ENCODE data around the gene LRR1.
"Not testable (repeated sequence)": the region's sequence is repeated elsewhere in the genome, so short reads cannot be mapped to it uniquely, and the experiment has no call there.

DNA sequence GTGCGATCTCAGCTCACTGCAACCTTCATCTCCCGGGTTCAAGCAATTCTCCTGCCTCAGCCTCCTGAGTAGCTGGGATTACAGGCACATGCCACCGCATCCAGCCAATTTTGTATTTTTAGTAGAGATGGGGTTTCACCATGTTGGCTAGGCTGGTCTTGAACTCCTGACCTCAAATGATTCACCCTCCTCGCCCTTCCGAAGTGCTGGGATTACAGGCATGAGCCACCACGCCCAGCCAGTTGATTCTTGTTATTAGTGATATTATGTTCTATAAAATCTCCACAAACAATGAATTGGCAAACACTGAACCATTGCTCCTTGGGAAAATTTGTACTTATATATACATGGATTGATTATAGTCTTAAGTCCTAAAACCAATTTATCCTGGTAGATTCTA, 58.8 kb downstream of the LRR1 start:
- TF ChIP-seq TCF7L2 (IDR thresholded peaks at IDR 0.05; ENCODE audit: low read depth, low read length); POLR2AphosphoS5 (IDR thresholded peaks at IDR 0.05; ENCODE audit: control insufficient read depth, insufficient read depth, low read depth, low read length); KDM4B (IDR thresholded peaks at IDR 0.05; ENCODE audit: borderline replicate concordance in 2 of 2, low read depth in 1 of 2); EZH2 (IDR thresholded peaks at IDR 0.05; ENCODE audit: borderline replicate concordance, low read depth, low read length); PHF8 (IDR thresholded peaks at IDR 0.05; ENCODE audit: borderline replicate concordance, low read length); FOXA1 (IDR thresholded peaks at IDR 0.05; ENCODE audit: borderline replicate concordance): not testable (repeated sequence)
- TF ChIP-seq, protein P1, sequence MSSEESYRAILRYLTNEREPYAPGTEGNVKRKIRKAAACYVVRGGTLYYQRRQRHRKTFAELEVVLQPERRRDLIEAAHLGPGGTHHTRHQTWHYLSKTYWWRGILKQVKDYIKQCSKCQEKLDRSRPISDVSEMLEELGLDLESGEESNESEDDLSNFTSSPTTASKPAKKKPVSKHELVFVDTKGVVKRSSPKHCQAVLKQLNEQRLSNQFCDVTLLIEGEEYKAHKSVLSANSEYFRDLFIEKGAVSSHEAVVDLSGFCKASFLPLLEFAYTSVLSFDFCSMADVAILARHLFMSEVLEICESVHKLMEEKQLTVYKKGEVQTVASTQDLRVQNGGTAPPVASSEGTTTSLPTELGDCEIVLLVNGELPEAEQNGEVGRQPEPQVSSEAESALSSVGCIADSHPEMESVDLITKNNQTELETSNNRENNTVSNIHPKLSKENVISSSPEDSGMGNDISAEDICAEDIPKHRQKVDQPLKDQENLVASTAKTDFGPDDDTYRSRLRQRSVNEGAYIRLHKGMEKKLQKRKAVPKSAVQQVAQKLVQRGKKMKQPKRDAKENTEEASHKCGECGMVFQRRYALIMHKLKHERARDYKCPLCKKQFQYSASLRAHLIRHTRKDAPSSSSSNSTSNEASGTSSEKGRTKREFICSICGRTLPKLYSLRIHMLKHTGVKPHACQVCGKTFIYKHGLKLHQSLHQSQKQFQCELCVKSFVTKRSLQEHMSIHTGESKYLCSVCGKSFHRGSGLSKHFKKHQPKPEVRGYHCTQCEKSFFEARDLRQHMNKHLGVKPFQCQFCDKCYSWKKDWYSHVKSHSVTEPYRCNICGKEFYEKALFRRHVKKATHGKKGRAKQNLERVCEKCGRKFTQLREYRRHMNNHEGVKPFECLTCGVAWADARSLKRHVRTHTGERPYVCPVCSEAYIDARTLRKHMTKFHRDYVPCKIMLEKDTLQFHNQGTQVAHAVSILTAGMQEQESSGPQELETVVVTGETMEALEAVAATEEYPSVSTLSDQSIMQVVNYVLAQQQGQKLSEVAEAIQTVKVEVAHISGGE (CRISPR knock-in tag; IDR thresholded peaks at IDR 0.05): not testable (repeated sequence)
- TF ChIP-seq, protein P2, sequence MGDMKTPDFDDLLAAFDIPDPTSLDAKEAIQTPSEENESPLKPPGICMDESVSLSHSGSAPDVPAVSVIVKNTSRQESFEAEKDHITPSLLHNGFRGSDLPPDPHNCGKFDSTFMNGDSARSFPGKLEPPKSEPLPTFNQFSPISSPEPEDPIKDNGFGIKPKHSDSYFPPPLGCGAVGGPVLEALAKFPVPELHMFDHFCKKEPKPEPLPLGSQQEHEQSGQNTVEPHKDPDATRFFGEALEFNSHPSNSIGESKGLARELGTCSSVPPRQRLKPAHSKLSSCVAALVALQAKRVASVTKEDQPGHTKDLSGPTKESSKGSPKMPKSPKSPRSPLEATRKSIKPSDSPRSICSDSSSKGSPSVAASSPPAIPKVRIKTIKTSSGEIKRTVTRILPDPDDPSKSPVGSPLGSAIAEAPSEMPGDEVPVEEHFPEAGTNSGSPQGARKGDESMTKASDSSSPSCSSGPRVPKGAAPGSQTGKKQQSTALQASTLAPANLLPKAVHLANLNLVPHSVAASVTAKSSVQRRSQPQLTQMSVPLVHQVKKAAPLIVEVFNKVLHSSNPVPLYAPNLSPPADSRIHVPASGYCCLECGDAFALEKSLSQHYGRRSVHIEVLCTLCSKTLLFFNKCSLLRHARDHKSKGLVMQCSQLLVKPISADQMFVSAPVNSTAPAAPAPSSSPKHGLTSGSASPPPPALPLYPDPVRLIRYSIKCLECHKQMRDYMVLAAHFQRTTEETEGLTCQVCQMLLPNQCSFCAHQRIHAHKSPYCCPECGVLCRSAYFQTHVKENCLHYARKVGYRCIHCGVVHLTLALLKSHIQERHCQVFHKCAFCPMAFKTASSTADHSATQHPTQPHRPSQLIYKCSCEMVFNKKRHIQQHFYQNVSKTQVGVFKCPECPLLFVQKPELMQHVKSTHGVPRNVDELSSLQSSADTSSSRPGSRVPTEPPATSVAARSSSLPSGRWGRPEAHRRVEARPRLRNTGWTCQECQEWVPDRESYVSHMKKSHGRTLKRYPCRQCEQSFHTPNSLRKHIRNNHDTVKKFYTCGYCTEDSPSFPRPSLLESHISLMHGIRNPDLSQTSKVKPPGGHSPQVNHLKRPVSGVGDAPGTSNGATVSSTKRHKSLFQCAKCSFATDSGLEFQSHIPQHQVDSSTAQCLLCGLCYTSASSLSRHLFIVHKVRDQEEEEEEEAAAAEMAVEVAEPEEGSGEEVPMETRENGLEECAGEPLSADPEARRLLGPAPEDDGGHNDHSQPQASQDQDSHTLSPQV (IDR thresholded peaks at IDR 0.05): not testable (repeated sequence)
- TF ChIP-seq, protein P3, sequence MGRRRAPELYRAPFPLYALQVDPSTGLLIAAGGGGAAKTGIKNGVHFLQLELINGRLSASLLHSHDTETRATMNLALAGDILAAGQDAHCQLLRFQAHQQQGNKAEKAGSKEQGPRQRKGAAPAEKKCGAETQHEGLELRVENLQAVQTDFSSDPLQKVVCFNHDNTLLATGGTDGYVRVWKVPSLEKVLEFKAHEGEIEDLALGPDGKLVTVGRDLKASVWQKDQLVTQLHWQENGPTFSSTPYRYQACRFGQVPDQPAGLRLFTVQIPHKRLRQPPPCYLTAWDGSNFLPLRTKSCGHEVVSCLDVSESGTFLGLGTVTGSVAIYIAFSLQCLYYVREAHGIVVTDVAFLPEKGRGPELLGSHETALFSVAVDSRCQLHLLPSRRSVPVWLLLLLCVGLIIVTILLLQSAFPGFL (CRISPR knock-in tag; IDR thresholded peaks at IDR 0.05): not testable (repeated sequence)

Measured in K562 (cell line).